Neural cell (in vitro differentiated cells): Measurements from ENCODE around the gene TBATA. TPM values are rescaled to one million over a fixed set of nuclear protein-coding genes. Genes with fewer than 3 reads are reported as not detected.

Experiments
- H2AFZ ChIP-seq: fragments of 200-600, 300-800 bp; sonication (generic), shearing (Covaris generic); 2 replicates; pipeline ENCODE4 v1.6.0; 2014; ENCODE audit warnings: low read depth, mild to moderate bottlenecking, antibody characterized with exemption, low read length, moderate library complexity
- H3F3A ChIP-seq: fragments of 200-600 bp; shearing (Covaris generic); 2 replicates; pipeline ENCODE4 v1.6.1; 2016; ENCODE audit warnings: mild to moderate bottlenecking, moderate library complexity, mixed read lengths, antibody characterized with exemption, low read length; ENCODE audit not compliant: insufficient read depth, poor library complexity, severe bottlenecking
- H3K27ac ChIP-seq: fragments of 200-600, 300-800 bp; sonication (generic), shearing (Covaris generic); 2 replicates; pipeline ENCODE4 v1.5.1; 2014; ENCODE audit warnings: mild to moderate bottlenecking, low read length, moderate library complexity
- H3K27me3 ChIP-seq: fragments of 300-800, 200-600 bp; sonication (generic), shearing (Covaris generic); 2 replicates; pipeline ENCODE4 v1.6.0; 2014; ENCODE audit warnings: mild to moderate bottlenecking, low read depth, low read length, moderate library complexity; ENCODE audit not compliant: insufficient read depth
- H3K36me3 ChIP-seq: fragments of 300-800, 200-600 bp; sonication (generic), shearing (Covaris generic); 2 replicates; pipeline ENCODE4 v1.5.1; 2014; ENCODE audit warnings: mild to moderate bottlenecking, antibody characterized with exemption, low read length, moderate library complexity; ENCODE audit not compliant: insufficient read depth
- H3K4me2 ChIP-seq: fragments of 300-800, 200-600 bp; sonication (generic), shearing (Covaris generic); 2 replicates; pipeline ENCODE4 v1.6.0; 2014; ENCODE audit warnings: mild to moderate bottlenecking, low read length
- H3K4me3 ChIP-seq: fragments of 300-800, 200-600 bp; sonication (generic), shearing (Covaris generic); 2 replicates; pipeline ENCODE4 v1.5.1; 2014; ENCODE audit warnings: mild to moderate bottlenecking, low read length, moderate library complexity
- H3K79me2 ChIP-seq: fragments of 200-600 bp; shearing (Covaris generic); replicated peaks from 2 replicates; pipeline ENCODE4 v1.6.0; 2014; ENCODE audit warnings: mild to moderate bottlenecking, low read length, moderate library complexity; ENCODE audit not compliant: insufficient read depth
- H3K9ac ChIP-seq: fragments of 300-800, 200-600 bp; sonication (generic), shearing (Covaris generic); 2 replicates; pipeline ENCODE4 v1.6.1; 2016; ENCODE audit warnings: mild to moderate bottlenecking, low read length, mixed read lengths
- H3K9me2 ChIP-seq: fragments of 200-600 bp; shearing (Covaris generic); 2 replicates; pipeline ENCODE4 v1.6.1; 2016; ENCODE audit warnings: mild to moderate bottlenecking, low read length, mixed read lengths; ENCODE audit not compliant: insufficient read depth
- H3K9me3 ChIP-seq: fragments of 200-600, 300-800 bp; sonication (generic), shearing (Covaris generic); 2 replicates; pipeline ENCODE4 v1.6.1; 2016; ENCODE audit warnings: mild to moderate bottlenecking, mixed run types, low read length, moderate library complexity, mixed read lengths
- H4K20me1 ChIP-seq: fragments of 200-600 bp; shearing (Covaris generic); 2 replicates; pipeline ENCODE4 v1.6.1; 2016; ENCODE audit warnings: mild to moderate bottlenecking, mixed run types; ENCODE audit not compliant: insufficient read depth
- CTCF ChIP-seq: fragments of 450-650 bp; IDR thresholded peaks from 2 replicates; pipeline ENCODE4 v1.5.1; 2014; ENCODE audit warnings: antibody characterized with exemption, mild to moderate bottlenecking, moderate library complexity; ENCODE audit not compliant: poor library complexity, severe bottlenecking
- EP300 ChIP-seq: fragments of 450-650 bp; conservative IDR thresholded peaks from 2 replicates; pipeline ENCODE4 v1.6.1; 2014; ENCODE audit warnings: antibody characterized with exemption, mild to moderate bottlenecking, moderate library complexity; ENCODE audit not compliant: poor library complexity, severe bottlenecking
- EZH2 ChIP-seq: fragments of 200-600, 300-800 bp; shearing (Covaris generic), sonication (generic); IDR thresholded peaks from 2 replicates; pipeline ENCODE4 v1.6.1; 2014; ENCODE audit warnings: antibody characterized with exemption, low read length, borderline replicate concordance, mild to moderate bottlenecking; ENCODE audit not compliant: insufficient read depth, poor library complexity, severe bottlenecking
- MXI1 ChIP-seq: fragments of 450-650 bp; conservative IDR thresholded peaks from 2 replicates; pipeline ENCODE4 v1.6.1; 2014; ENCODE audit warnings: antibody characterized with exemption, mild to moderate bottlenecking; ENCODE audit not compliant: poor library complexity, severe bottlenecking
- POLR2AphosphoS5 ChIP-seq: IDR thresholded peaks from 2 replicates; pipeline ENCODE4 v1.6.1; 2012
- RAD21 ChIP-seq: fragments of 450-650 bp; conservative IDR thresholded peaks from 2 replicates; pipeline ENCODE4 v1.6.1; 2014; ENCODE audit warnings: antibody characterized with exemption, mild to moderate bottlenecking, moderate library complexity
- REST ChIP-seq: IDR thresholded peaks from 2 replicates; pipeline ENCODE4 v1.6.1; 2012; ENCODE audit warnings: borderline replicate concordance
- SMC3 ChIP-seq: fragments of 450-650 bp; conservative IDR thresholded peaks from 2 replicates; pipeline ENCODE4 v1.6.1; 2014; ENCODE audit warnings: antibody characterized with exemption, mild to moderate bottlenecking, moderate library complexity; ENCODE audit not compliant: poor library complexity
- TAF1 ChIP-seq: IDR thresholded peaks from 2 replicates; pipeline ENCODE4 v1.6.1; 2012; ENCODE audit warnings: low read depth
- polyA plus RNA-seq: library from polyadenylated mRNA; depleted of rRNA; stranded (reverse); fragments of >200 nt; gene quantifications from 2 replicates; pipeline ENCODE4 v1.2.3, GENCODE V29; 2014

TBATA gene
- polyA plus RNA-seq, 1 donor from 2014 or later, result not detected

GRCh38 chr10:70761031-70761601, 24.1 kb downstream of the TBATA start:
- Histone ChIP-seq H3F3A (no peaks in the 10 kb centered on the region), H3K79me2 (no peaks in the 10 kb centered on the region), H3K36me3 (no peaks in the 10 kb centered on the region), H3K27ac (no peak overlapping the region), H3K9me3 (no peaks in the 10 kb centered on the region), H3K4me2 (no peak overlapping the region), H3K4me3 (no peak overlapping the region), H3K9me2 (no peaks in the 10 kb centered on the region), H4K20me1 (no peaks in the 10 kb centered on the region), H2AFZ (no peak overlapping the region), H3K27me3 (no peaks in the 10 kb centered on the region), H3K9ac (no peak overlapping the region)
- no peak for TF ChIP-seq EZH2
- TF ChIP-seq CTCF, result no peak
- no peak for TF ChIP-seq REST
- no peak for TF ChIP-seq POLR2AphosphoS5
- no peak for TF ChIP-seq TAF1
- TF ChIP-seq EP300, result no peak

DNA sequence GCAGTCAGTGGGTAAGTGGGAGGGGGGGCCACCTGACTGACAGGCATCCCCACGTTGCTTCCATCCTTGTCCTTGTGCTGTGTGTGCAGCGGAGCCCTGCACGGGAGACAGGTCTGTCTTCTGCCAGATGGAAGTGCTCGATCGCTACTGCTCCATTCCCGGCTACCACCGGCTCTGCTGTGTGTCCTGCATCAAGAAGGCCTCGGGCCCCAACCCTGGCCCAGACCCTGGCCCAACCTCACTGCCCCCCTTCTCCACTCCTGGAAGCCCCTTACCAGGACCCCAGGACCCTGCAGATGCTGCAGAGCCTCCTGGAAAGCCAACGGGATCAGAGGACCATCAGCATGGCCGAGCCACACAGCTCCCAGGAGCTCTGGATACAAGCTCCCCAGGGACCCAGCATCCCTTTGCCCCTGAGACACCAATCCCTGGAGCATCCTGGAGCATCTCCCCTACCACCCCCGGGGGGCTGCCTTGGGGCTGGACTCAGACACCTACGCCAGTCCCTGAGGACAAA, 24.8 kb downstream of the TBATA start:
- H3K27me3 ChIP-seq, result no peaks in the 10 kb centered on the region
- H3K9me3 ChIP-seq, result no peaks in the 10 kb centered on the region
- no peak overlapping the region for H3K4me2 ChIP-seq
- no peaks in the 10 kb centered on the region for H4K20me1 ChIP-seq
- H3K27ac ChIP-seq, result no peak overlapping the region
- TF ChIP-seq CTCF, result no peak
- no peak for TF ChIP-seq REST
- TF ChIP-seq RAD21, result no peak
- TF ChIP-seq SMC3, result no peak
- no peak for TF ChIP-seq TAF1
- no peak for TF ChIP-seq MXI1
- no peak for TF ChIP-seq POLR2AphosphoS5
- no peak for TF ChIP-seq EZH2
- no peak for TF ChIP-seq EP300
- no peak overlapping the region for H3K4me3 ChIP-seq
- no peaks in the 10 kb centered on the region for H3K36me3 ChIP-seq
- no peak overlapping the region for H2AFZ ChIP-seq
- no peaks in the 10 kb centered on the region for H3K79me2 ChIP-seq
- no peak overlapping the region for H3K9ac ChIP-seq
- no peaks in the 10 kb centered on the region for H3K9me2 ChIP-seq
- no peaks in the 10 kb centered on the region for H3F3A ChIP-seq
